HG03469 (cell line): ENCODE results near the gene ZDHHC3.
"Not testable (repeated sequence)": the region's sequence is repeated elsewhere in the genome, so short reads cannot be mapped to it uniquely, and the experiment has no call there.

Experiments used
- ATAC-seq: cut with Tn5 transposase; IDR thresholded peaks from one replicate; pipeline ENCODE4 v1.9.1; 2021; ENCODE audit warnings: mild to moderate bottlenecking, moderate library complexity, moderate number of reproducible peaks; ENCODE audit not compliant: unreplicated experiment

ZDHHC3 gene

DNA sequence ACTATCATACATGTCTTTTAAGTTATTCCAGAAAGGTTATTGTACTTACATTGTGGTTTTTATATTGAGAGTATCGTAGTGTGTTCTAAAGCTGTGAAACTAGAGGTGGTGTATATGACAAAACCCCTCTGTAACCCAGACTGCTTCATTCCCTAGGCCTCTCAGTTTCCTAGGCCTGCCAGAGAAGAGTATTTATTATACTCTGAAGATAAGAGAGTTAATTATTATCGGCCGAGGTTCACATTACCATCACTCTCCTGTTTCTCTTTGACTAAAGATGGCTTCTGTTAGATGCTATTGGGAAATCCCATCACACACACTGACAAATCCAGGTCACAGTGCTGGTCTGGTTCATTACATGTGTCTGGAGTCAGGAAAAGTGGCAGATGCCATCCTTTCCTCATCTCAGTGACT, 20.6 kb upstream of the ZDHHC3 start:
- ATAC-seq = no peak

DNA sequence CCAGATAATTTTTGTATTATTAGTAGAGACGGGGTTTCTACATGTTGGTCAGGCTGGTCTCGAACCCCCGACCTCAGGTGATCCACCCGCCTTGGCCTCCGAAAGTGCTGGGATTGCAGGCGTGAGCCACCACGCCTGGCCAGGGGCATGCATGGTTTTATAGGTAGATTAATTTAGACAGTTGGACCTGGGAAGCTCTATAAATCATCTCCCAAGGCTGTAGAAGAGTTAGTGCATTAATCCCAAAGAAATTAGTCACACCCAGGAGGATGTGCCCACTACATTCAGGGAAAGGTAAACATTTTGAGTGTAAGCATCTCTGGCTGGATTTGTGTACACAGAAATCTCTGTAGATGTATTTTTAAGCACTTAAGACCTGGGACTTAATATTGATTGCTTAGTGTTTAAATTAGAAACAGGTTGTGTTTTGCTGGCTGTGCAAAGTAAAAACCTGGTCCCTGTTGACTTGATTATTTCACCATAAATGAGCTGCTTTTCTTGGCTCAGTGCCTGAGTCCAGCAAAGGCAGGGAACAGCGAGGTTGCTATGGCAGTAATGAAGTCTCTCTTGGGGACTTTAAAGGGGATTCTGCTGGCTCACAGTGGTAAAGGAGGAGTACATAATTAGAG, 19.3 kb upstream of the ZDHHC3 start:
- ATAC-seq = no peak

GRCh38 chr3:44993471-44994205, 17.7 kb upstream of the ZDHHC3 start:
- ATAC-seq = no peak

- ATAC-seq = no peak
Observed at GRCh38 chr3:44992555-44993470, 16.8 kb upstream of the ZDHHC3 start.

DNA sequence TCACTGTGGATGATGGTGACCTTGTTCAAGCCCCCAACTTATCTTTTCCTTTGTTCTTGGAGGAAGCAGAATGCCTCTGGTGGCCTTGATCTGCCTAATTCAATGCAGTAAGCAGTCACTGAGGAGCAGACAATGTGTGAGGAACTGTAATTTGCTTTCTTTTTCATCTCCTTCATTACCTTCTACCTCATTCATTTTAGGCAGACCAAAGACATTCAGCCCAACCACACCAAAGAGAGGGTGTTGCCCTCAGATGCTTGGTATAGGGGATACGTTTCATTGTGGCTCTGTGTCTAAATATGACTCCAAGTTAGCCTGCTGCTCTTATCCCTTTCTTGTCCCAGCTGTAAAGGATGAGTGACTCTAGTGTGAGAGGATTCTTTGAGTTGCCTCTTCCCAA, 15.4 kb upstream of the ZDHHC3 start:
- ATAC-seq = no peak

DNA sequence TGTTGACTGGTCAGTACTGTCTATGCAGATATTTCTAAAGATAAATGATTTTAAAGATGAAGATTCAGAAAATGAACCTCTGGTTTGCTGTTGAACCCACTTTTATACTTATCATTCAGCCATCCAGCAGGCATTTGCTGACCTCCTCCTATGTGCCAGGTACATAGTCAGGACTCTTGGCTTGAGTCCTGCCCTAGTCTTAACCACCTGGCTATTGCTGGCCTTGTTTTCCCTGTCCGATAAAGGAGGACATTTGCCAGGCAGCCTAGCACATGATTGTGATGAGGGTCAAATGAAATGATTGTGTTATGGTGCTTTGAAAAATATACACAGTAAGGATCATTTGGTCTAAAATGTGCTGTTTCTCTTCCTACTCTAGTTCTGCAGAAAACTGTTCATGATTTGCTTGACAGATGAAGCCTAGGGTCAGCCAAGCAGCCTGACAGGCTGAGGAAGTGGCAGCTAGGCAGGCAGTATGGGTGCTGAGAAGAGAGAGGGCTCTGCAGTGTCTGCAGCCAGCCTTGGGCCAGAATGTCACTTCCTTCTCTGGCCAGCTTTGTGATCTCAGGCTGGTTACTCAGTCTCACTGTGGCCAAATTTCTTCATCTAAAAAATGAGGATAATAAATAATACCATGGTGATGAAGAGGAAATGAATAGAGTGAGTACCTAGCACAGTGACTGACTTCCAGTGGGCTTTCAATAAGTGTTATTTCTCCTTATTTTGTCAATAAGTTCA, 13.8 kb upstream of the ZDHHC3 start:
- no peak for ATAC-seq

GRCh38 chr3:44989141-44989540, 13.2 kb upstream of the ZDHHC3 start:
- no peak for ATAC-seq

- ATAC-seq = no peak
Observed at GRCh38 chr3:44988073-44988472, 12.1 kb upstream of the ZDHHC3 start.

DNA sequence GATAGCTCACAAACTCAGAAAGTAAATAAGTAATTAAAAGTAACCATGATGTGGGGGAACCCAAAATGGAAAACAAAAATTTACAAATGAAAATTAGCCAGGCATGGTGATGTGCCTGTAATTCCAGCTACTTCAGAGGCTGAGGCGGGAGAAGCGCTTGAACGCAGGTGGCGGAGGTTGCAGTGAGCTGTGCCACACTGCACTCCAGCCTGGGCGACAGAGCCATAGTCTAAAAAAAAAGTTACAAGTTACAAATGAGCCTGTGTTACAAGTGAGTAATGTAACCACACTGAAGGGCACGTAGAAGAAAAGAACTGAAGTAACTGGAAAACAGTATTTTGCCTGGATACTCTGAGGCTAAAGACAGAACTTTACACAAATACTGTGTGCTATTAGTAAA, 11.4 kb upstream of the ZDHHC3 start:
- ATAC-seq = no peak

GRCh38 chr3:44986330-44986729, 10.4 kb upstream of the ZDHHC3 start:
- not testable (repeated sequence) for ATAC-seq

DNA sequence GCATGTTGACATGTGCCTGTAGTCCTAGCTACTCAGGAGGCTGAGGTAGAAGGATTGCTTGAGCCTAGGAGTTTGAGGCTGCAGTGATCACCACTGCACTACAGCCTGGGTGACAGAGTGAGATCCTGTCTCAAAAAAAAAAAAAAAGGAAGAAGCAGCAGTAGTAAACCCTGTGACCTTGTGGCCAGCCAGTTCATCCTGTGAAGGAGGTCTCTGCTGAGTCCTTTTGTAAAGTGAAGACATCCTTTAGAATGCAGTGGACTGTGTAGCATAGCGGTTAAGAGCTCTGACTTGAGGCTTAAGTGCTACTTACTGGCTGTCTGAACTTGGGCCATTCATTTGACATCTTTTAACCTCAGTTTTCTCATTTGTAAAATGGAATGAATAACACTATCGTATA, 8.4 kb upstream of the ZDHHC3 start:
- ATAC-seq = no peak

DNA sequence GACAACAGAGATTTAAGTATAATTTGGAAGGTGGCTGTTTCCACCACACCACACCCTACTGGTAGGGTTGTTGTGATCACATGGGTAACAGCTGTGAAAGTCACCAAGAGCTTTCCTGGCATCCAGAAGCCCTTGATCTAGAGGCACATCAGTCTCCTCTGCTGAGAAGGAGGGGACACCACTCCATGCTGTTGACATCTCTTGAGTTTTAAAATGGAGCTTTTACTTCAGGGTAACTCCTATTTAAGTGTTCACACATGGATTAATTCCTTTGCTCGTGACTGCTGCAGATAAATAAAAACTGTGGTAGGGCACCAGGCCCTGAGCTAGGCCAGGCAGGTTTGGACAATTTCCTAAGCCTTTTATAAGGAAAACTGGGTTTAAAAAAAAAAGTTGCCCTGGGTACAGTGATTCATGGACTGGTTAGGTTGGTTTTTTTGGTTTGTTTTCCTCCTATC, 7.5 kb upstream of the ZDHHC3 start:
- no peak for ATAC-seq

- no peak for ATAC-seq
Observed at GRCh38 chr3:44982817-44983216, 6.8 kb upstream of the ZDHHC3 start.

- ATAC-seq = no peak
Observed at GRCh38 chr3:44981751-44982150, 5.8 kb upstream of the ZDHHC3 start.

GRCh38 chr3:44981220-44981619, 5.2 kb upstream of the ZDHHC3 start:
- ATAC-seq = no peak

- ATAC-seq = no peak
Observed at GRCh38 chr3:44974416-44974815, 1.6 kb downstream of the ZDHHC3 start.

DNA sequence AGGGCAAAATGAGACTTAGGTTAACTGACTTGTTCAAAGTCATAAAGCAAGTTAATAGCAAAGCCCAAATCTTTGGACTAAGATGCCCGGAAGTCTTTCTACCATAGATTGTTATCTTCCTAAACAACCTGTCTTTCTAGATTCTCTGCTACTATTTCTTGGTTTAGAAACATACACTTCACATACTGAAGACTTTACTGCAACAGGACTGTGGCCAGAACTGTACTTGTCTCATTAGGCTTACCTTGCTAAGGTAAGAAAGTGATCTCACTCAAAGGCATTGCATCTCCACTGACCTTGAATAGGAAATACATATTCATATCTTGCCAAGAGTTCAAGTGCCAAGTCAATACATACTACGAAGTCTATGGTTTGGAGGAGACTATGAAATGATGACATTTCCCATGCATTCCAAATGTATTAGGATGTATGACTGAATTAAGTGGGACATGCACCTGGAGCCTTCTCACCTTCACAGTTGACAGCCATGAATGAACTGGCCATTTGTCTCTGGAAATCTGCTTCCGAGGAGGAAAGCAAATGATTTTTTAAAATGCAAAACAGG, 5.0 kb downstream of the ZDHHC3 start:
- no peak for ATAC-seq

DNA sequence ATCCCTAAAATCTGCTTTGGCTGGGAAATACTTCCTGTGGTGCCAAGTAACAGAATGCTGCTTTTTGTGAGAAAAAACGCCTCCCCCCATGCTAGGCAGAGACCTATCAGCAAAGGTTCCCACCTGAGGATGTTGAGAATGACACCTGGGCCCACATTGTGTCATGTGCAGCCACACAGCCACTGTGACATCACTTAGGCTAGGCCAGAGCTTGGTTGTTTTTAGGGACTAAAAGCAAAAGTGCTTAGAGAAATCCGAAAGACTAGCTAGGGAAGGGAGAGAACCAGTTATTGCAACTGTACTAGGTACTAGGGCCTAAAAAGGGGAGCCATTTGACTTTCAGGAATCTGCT, 6.2 kb downstream of the ZDHHC3 start:
- no peak for ATAC-seq

- no peak for ATAC-seq
Observed at GRCh38 chr3:44969154-44969827, 6.7 kb downstream of the ZDHHC3 start.

- no peak for ATAC-seq
Observed at GRCh38 chr3:44968447-44968858, 7.5 kb downstream of the ZDHHC3 start.
